Brain microvascular endothelial cell (primary cell): ENCODE results near the gene MIER1.
"Not testable (repeated sequence)": the region's sequence is repeated elsewhere in the genome, so short reads cannot be mapped to it uniquely, and the experiment has no call there.

Source experiments
- DNase-seq: peaks from one replicate; pipeline ENCODE4 v3.0.0-alpha.2; 2020
- H3K27ac ChIP-seq: fragments of 250-450 bp; sonication (Bioruptor Pico); 2 replicates; pipeline ENCODE4 v1.5.1; 2020; ENCODE audit warnings: mild to moderate bottlenecking, moderate library complexity
- H3K27me3 ChIP-seq: fragments of 250-450 bp; sonication (Bioruptor Pico); replicated peaks from 2 replicates; pipeline ENCODE4 v1.5.1; 2020; ENCODE audit warnings: mild to moderate bottlenecking
- H3K36me3 ChIP-seq: fragments of 250-450 bp; sonication (Bioruptor Pico); replicated peaks from 2 replicates; pipeline ENCODE4 v1.5.1; 2020; ENCODE audit warnings: mild to moderate bottlenecking
- H3K4me3 ChIP-seq: 2 replicates; pipeline ENCODE4 v1.5.1; 2011; ENCODE audit warnings: low read depth, mild to moderate bottlenecking, control low read depth, low read length, moderate library complexity
- in situ Hi-C: cut with HindIII; loops from 2 replicates; pipeline ENCODE4 v1.10.0; 2017; ENCODE audit warnings: low sequenced_read_pairs, low pct_ligation_motif_present
- TF ChIP-seq, protein P1 (sequence below): IDR thresholded peaks from 2 replicates; pipeline ENCODE4 v1.5.1; 2011; ENCODE audit warnings: low read depth, mild to moderate bottlenecking, moderate library complexity, low read length, control low read depth, inconsistent platforms; ENCODE audit errors: missing control alignments

MIER1 gene

DNA sequence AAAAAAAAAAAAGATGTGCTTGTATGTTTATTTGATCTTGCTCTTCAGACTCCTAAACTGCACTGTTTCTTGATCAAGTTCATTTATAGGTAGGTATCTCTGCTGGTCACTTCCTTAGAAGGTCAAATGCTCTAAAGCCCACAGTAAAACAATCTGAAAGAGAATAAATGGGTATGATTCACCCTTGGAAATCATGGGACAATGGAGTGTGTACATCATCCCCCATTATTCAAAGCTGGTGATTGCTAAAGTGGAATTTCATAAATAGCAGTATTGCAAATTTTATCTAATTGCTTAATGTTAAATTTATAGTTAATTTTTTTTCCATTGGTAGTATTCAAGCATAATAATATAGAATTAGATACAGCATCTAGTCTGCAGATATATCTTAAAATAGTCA is 53.4 kb downstream of the MIER1 start:
- H3K27me3 ChIP-seq: no peaks in the 10 kb centered on the region
- H3K4me3 ChIP-seq: no peak overlapping the region
- no peak overlapping the region for H3K27ac ChIP-seq
- peaks cover 49% of the 10 kb centered on the region for H3K36me3 ChIP-seq
- no peak for DNase-seq
- TF ChIP-seq, protein P1, sequence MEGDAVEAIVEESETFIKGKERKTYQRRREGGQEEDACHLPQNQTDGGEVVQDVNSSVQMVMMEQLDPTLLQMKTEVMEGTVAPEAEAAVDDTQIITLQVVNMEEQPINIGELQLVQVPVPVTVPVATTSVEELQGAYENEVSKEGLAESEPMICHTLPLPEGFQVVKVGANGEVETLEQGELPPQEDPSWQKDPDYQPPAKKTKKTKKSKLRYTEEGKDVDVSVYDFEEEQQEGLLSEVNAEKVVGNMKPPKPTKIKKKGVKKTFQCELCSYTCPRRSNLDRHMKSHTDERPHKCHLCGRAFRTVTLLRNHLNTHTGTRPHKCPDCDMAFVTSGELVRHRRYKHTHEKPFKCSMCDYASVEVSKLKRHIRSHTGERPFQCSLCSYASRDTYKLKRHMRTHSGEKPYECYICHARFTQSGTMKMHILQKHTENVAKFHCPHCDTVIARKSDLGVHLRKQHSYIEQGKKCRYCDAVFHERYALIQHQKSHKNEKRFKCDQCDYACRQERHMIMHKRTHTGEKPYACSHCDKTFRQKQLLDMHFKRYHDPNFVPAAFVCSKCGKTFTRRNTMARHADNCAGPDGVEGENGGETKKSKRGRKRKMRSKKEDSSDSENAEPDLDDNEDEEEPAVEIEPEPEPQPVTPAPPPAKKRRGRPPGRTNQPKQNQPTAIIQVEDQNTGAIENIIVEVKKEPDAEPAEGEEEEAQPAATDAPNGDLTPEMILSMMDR: no peak
- in situ Hi-C loops: no loop called here

DNA sequence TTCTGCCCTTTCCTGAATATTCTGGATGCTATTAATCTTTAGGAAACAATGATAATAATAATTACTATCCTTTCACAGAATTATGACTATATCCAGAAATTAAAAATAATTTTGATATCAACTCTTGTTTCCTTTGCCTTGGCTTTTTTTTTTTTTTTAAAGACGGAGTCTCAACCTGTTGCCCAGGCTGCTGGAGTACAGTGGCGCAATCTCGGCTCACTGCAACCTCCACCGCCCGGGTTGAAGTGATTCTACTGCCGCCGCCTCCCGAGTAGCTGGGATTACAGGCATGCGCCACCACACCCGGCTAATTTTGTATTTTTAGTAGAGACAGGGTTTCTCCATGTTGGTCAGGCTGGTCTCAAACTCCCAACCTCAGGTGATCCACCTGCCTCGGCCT is 54.8 kb downstream of the MIER1 start:
- H3K36me3 ChIP-seq: peaks cover 55% of the 10 kb centered on the region
- in situ Hi-C loops, H3K27me3 ChIP-seq, H3K4me3 ChIP-seq, H3K27ac ChIP-seq, DNase-seq: not testable (repeated sequence)

DNA sequence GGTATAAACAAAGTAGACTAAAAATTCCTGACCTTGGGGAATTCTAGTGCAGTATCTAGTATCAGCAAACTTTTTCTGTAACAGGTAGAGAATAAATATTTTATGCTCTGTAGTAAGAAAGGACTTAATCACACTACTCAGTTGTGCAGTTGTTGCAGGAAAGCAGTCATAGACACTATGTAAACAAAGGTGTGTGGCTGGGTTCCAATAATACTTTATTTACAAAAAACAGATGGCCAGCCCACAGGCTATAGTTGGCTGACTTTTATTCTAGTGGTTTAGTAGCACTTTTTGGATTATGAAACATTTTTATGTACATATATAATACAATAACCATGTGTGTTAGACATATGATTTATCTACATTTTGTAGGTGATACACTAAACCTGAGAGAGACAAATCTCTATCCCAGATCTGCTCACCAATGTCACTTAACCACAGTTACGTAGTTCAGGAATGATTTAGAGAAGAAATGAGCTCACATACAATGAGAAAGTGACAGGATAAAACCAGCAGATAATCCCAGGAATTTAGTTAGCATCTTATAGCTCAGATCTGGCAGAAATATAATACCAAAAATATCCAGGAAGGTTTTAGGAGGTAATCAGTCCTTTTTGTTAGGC is 56.1 kb downstream of the MIER1 start:
- no peak overlapping the region for H3K27ac ChIP-seq
- in situ Hi-C loops: no loop called here
- DNase-seq: no peak
- no peaks in the 10 kb centered on the region for H3K27me3 ChIP-seq
- H3K36me3 ChIP-seq: peaks cover 49% of the 10 kb centered on the region
- TF ChIP-seq, protein P1: no peak
- no peak overlapping the region for H3K4me3 ChIP-seq

DNA sequence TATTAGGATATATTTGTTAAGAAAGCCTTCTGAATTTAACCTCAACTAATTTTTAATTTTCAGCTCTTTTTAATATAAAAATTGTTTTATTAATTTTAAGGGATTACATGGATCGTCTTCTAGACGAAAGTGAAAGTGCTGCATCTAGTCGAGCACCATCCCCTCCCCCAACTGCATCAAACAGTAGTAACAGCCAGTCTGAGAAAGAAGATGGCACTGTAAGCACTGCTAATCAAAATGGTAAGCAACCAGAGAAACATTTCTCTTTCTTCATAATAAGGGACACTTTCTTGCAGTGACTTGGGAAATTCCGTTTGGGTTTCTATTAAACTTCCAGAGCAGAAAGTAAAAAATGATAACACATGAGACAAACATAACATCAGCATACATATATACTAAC is 56.9 kb downstream of the MIER1 start:
- no peak for DNase-seq
- Histone ChIP-seq H3K27ac (no peak overlapping the region), H3K4me3 (no peak overlapping the region), H3K36me3 (peaks cover 45% of the 10 kb centered on the region), H3K27me3 (no peaks in the 10 kb centered on the region)
- TF ChIP-seq, protein P1: no peak
- in situ Hi-C loops: no loop called here

DNA sequence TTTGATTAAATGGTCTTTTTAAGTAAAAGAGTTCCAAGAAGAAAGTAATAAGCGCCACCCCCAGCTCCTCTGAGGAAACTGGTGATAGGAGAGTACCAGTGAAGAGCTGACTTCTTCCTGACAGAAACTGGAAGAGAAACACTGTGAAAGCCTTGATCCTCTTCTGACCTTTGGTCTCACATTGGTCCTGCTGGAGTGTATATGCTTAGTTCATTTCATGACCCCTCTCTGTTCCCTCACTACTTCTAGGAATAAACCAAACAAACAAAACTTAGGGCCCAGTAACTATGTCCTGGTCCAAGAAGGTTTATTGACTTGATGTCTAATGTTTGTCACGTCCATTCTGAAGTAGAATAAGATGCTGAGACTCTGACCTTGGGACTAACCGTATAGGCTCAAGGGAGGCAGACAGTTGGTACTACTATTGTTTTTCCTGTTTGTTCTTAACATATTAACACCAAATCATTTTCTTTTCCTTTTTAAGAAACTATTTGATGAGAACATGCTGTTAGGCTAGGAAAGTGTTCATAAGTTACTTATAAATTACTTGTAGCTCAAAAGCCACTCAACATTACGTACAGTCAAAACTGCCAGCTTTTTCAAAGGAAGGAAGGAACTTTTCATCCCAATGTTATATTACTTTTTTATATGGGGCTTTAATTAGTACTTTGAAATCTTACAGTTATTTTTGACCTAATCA is 57.9 kb downstream of the MIER1 start:
- Histone ChIP-seq H3K36me3 (peaks cover 43% of the 10 kb centered on the region), H3K4me3 (no peak overlapping the region), H3K27ac (no peak overlapping the region), H3K27me3 (no peaks in the 10 kb centered on the region)
- no peak for DNase-seq
- TF ChIP-seq, protein P1: no peak
- in situ Hi-C loops: no loop called here

DNA sequence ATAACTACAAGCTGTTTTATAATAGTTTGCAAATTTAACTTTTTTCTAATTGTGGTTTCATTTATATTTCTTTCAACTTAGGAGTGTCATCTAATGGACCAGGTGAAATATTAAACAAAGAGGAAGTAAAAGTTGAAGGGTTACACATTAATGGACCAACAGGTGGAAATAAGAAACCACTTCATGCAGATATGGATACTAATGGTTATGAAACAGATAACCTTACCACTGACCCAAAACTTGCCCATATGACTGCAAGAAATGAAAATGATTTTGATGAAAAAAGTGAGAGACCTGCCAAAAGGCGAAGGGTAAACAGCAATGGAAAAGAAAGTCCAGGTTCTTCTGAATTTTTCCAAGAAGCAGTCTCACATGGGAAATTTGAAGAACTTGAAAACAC is 59.7 kb downstream of the MIER1 start:
- H3K27ac ChIP-seq: no peak overlapping the region
- H3K27me3 ChIP-seq: no peaks in the 10 kb centered on the region
- H3K36me3 ChIP-seq: peaks cover 32% of the 10 kb centered on the region
- DNase-seq: no peak
- no peak overlapping the region for H3K4me3 ChIP-seq
- in situ Hi-C loops: no loop called here
- TF ChIP-seq, protein P1: no peak
